Keratinocyte (primary cell): ENCODE data around the gene ELFN2. TPM values are rescaled to one million over a fixed set of nuclear protein-coding genes. Genes with fewer than 3 reads are reported as not detected.

Source experiments
- DNase-seq: peaks from one replicate; pipeline ENCODE4 v3.0.0-alpha.2; 2011; ENCODE audit warnings: low read depth, missing footprints, low spot score
- FAIRE-seq: peaks from 2 replicates; lab custom pipeline; 2011; peaks lifted over from hg19 to GRCh38; lab: Jason Lieb, UNC
- H2AFZ ChIP-seq: 2 replicates; pipeline ENCODE4 v1.6.0; 2012; ENCODE audit warnings: low read length, control low read depth, inconsistent platforms; ENCODE audit not compliant: control insufficient read depth
- H3K27ac ChIP-seq: 2 replicates; pipeline ENCODE4 v1.5.1; 2011; ENCODE audit warnings: low read length; ENCODE audit not compliant: control insufficient read depth, insufficient read depth
- H3K27me3 ChIP-seq: 3 replicates; pipeline ENCODE4 v1.6.0; 2011; ENCODE audit warnings: low read length; ENCODE audit not compliant: control insufficient read depth, insufficient read depth; ENCODE audit errors: extremely low read depth
- H3K36me3 ChIP-seq, 2 experiments: 2 replicates in 1 of 2; 3 replicates in 1 of 2; pipeline ENCODE4 v1.5.1; 2011; ENCODE audit warnings: low read length in 2 of 2, mild to moderate bottlenecking in 1 of 2; ENCODE audit not compliant: control insufficient read depth in 2 of 2, insufficient read depth in 2 of 2; ENCODE audit errors: extremely low read depth in 1 of 2
- H3K4me1 ChIP-seq: 3 replicates; pipeline ENCODE4 v1.5.1; 2011; ENCODE audit warnings: low read length; ENCODE audit not compliant: control insufficient read depth, insufficient read depth; ENCODE audit errors: extremely low read depth
- H3K4me2 ChIP-seq: 3 replicates; pipeline ENCODE4 v1.6.0; 2011; ENCODE audit warnings: low read depth, low read length; ENCODE audit not compliant: control insufficient read depth, insufficient read depth; ENCODE audit errors: extremely low read depth
- H3K4me3 ChIP-seq, 3 experiments: fragments of 200-600 bp in 1 of 3; sonication (generic) in 1 of 3; 2 replicates in 2 of 3; 3 replicates in 1 of 3; pipeline ENCODE4 v1.5.1; 2011 to 2016; ENCODE audit warnings: low read length in 3 of 3, mild to moderate bottlenecking in 3 of 3, control low read depth in 2 of 3, inconsistent platforms in 1 of 3, low read depth in 1 of 3, mixed read lengths in 1 of 3, mixed run types in 1 of 3, moderate library complexity in 1 of 3; ENCODE audit not compliant: control insufficient read depth in 2 of 3, insufficient read depth in 2 of 3; ENCODE audit errors: extremely low read depth in 1 of 3
- H3K79me2 ChIP-seq: 2 replicates; pipeline ENCODE4 v1.6.0; 2012; ENCODE audit warnings: low read length; ENCODE audit not compliant: control insufficient read depth, insufficient read depth
- H3K9ac ChIP-seq: 3 replicates; pipeline ENCODE4 v1.6.0; 2011; ENCODE audit warnings: low read length; ENCODE audit not compliant: control insufficient read depth, insufficient read depth; ENCODE audit errors: extremely low read depth
- H3K9me1 ChIP-seq: 3 replicates; pipeline ENCODE4 v1.6.0; 2011; ENCODE audit warnings: low read length; ENCODE audit not compliant: control insufficient read depth, insufficient read depth; ENCODE audit errors: extremely low read depth
- H3K9me3 ChIP-seq: 2 replicates; pipeline ENCODE4 v1.5.1; 2012; ENCODE audit warnings: low read depth, low read length; ENCODE audit not compliant: control insufficient read depth
- H4K20me1 ChIP-seq: 3 replicates; pipeline ENCODE4 v1.6.0; 2011; ENCODE audit warnings: low read length; ENCODE audit not compliant: control insufficient read depth, insufficient read depth; ENCODE audit errors: extremely low read depth
- CTCF ChIP-seq, 3 experiments: IDR thresholded peaks in 1 of 3; conservative IDR thresholded peaks in 1 of 3; optimal IDR thresholded peaks in 1 of 3; 2 replicates in 2 of 3; 3 replicates in 1 of 3; pipeline versions ENCODE3 to v1.5.1; 2011; ENCODE audit warnings: low read length in 3 of 3, mild to moderate bottlenecking in 3 of 3, moderate library complexity in 2 of 3, control low read depth in 1 of 3, inconsistent platforms in 1 of 3; ENCODE audit not compliant: insufficient read depth in 2 of 3; ENCODE audit errors: extremely low read depth in 1 of 3
- EZH2 ChIP-seq: IDR thresholded peaks from one replicate; pipeline ENCODE4 v1.6.1; 2012; ENCODE audit warnings: inconsistent platforms, mild to moderate bottlenecking, low read length, moderate library complexity
- dilution Hi-C: fragments of 300-500 bp; cut with MboI; formaldehyde crosslinking; loops from one replicate; pipeline ENCODE4 v1.7.0; 2020; ENCODE audit warnings: low sequenced_read_pairs; ENCODE audit not compliant: extremely low pct_ligation_motif_present
- polyA plus RNA-seq, 5 experiments: library from polyadenylated mRNA; depleted of rRNA in 3 of 5; stranded (reverse) in 3 of 5; stranded (forward) in 1 of 5; unstranded in 1 of 5; fragments of >200 nt; gene quantifications; 1 replicate in 1 of 5; 2 replicates in 3 of 5; 3 replicates in 1 of 5; pipeline versions ENCODE4 v1.2.1 to v1.2.3, GENCODE V29; 2011 to 2012; ENCODE audit warnings: missing spikeins in 2 of 5, low read depth in 1 of 5, low replicate concordance in 1 of 5

Gene ELFN2
- polyA plus RNA-seq, 1 donor (not counting 4 experiments of a cell fraction or from before 2014, with no cell fraction given) = 0.13 TPM

GRCh38 chr22:37331034-37331428 is 96.2 kb downstream of the ELFN2 start:
- Histone ChIP-seq H3K27ac (no peak overlapping the region), H2AFZ (no peak overlapping the region), H3K9ac (no peak overlapping the region), H4K20me1 (no peaks in the 10 kb centered on the region), H3K4me1 (peaks cover 52% of the 10 kb centered on the region), H3K27me3 (peaks cover 23% of the 10 kb centered on the region), H3K4me2 (no peak overlapping the region), H3K4me3 (no peak overlapping the region), H3K79me2 (no peaks in the 10 kb centered on the region), H3K9me1 (no peaks in the 10 kb centered on the region), H3K9me3 (no peaks in the 10 kb centered on the region), H3K36me3 (no peaks in the 10 kb centered on the region)
- dilution Hi-C loops = no loop called here
- TF ChIP-seq CTCF (optimal IDR thresholded peaks at IDR 0.05 in 1 of 3, IDR thresholded peaks at IDR 0.05 in 1 of 3, conservative IDR thresholded peaks at IDR 0.05 in 1 of 3; ENCODE audit: extremely low read depth in 1 of 3, insufficient read depth in 2 of 3, low read length in 3 of 3) = no peak
- no peak for TF ChIP-seq EZH2
- no peak for DNase-seq
- FAIRE-seq = peak; percentile 67

- Histone ChIP-seq H3K9me1 (no peaks in the 10 kb centered on the region), H3K27me3 (peaks cover 18% of the 10 kb centered on the region), H3K9me3 (no peaks in the 10 kb centered on the region), H3K27ac (no peak overlapping the region), H3K4me3 (no peak overlapping the region), H2AFZ (no peak overlapping the region), H3K79me2 (no peaks in the 10 kb centered on the region), H3K4me2 (no peak overlapping the region), H3K4me1 (peaks cover 51% of the 10 kb centered on the region), H3K9ac (no peak overlapping the region), H3K36me3 (no peaks in the 10 kb centered on the region), H4K20me1 (no peaks in the 10 kb centered on the region)
- no peak for DNase-seq
- TF ChIP-seq CTCF (optimal IDR thresholded peaks at IDR 0.05 in 1 of 3, IDR thresholded peaks at IDR 0.05 in 1 of 3, conservative IDR thresholded peaks at IDR 0.05 in 1 of 3; ENCODE audit: extremely low read depth in 1 of 3, insufficient read depth in 2 of 3, low read length in 3 of 3) = peak in 2 of 3 experiments; percentile 32 to 39
- no peak for TF ChIP-seq EZH2
- dilution Hi-C loops = no loop called here
- FAIRE-seq = peak; percentile 63
Observed at GRCh38 chr22:37330200-37331033, 96.9 kb downstream of the ELFN2 start.
